HEK293 (cell line): ENCODE measurements around the gene MYOF.

ENCODE experiments used
- CTCF ChIA-PET: fragments of 350-600 bp; formaldehyde crosslinking; extraction: SDS; loops from one replicate; lab custom pipeline; 2021; ENCODE audit warnings: antibody characterized with exemption; lab: Yijun Ruan, JAX
- POLR2A ChIA-PET: fragments of 300-600 bp; formaldehyde crosslinking; extraction: SDS; loops from one replicate; lab custom pipeline; 2020; ENCODE audit warnings: antibody characterized with exemption, inconsistent platforms; lab: Yijun Ruan, JAX
- H3K27ac ChIP-seq: fragments of 200-500 bp; sonication (Bioruptor generic); 2 replicates; pipeline ENCODE4 v1.5.1; 2014; ENCODE audit warnings: low read depth, low read length, control low read depth, inconsistent platforms; ENCODE audit errors: extremely low read depth
- H3K36me3 ChIP-seq, 2 experiments: fragments of 200-500 bp in 1 of 2; sonication (Bioruptor generic) in 1 of 2; 1 replicate in 1 of 2; 2 replicates in 1 of 2; pipeline ENCODE4 v1.5.1; 2014 to 2017; ENCODE audit warnings: inconsistent platforms in 2 of 2, low read length in 2 of 2; ENCODE audit not compliant: control insufficient read depth in 2 of 2, insufficient read depth in 1 of 2
- H3K4me1 ChIP-seq: fragments of 200-500 bp; sonication (Bioruptor generic); 2 replicates; pipeline ENCODE4 v1.5.1; 2014; ENCODE audit warnings: mild to moderate bottlenecking, low read length, inconsistent platforms; ENCODE audit not compliant: control insufficient read depth, insufficient read depth
- H3K4me3 ChIP-seq: 2 replicates; pipeline ENCODE4 v1.5.1; 2011; ENCODE audit warnings: low read depth, mild to moderate bottlenecking, control low read depth, low read length, moderate library complexity
- H3K9me3 ChIP-seq: fragments of 200-500 bp; sonication (Bioruptor generic); 2 replicates; pipeline ENCODE4 v1.5.1; 2014; ENCODE audit warnings: low read depth, low read length, inconsistent platforms; ENCODE audit not compliant: control insufficient read depth, insufficient read depth
- HOXC10 ChIP-seq: sonication (generic); formaldehyde crosslinking; IDR thresholded peaks from 2 replicates; pipeline ENCODE4 v1.8.1; 2023; ENCODE audit warnings: mild to moderate bottlenecking, missing genetic modification reagents
- SCRT1 ChIP-seq: fragments of 450-650 bp; formaldehyde crosslinking; IDR thresholded peaks from 2 replicates; pipeline ENCODE4 v1.5.1; 2016; ENCODE audit warnings: missing biosample characterization, missing genetic modification characterization, borderline replicate concordance
- SP2 ChIP-seq: fragments of 450-650 bp; formaldehyde crosslinking; IDR thresholded peaks from 2 replicates; pipeline ENCODE4 v1.5.1; 2016; ENCODE audit warnings: missing biosample characterization, missing genetic modification characterization
- TRIM28 ChIP-seq: IDR thresholded peaks from 2 replicates; pipeline ENCODE4 v1.6.1; 2011; ENCODE audit warnings: low read length, control low read depth, borderline replicate concordance
- TSHZ1 ChIP-seq: fragments of 450-650 bp; formaldehyde crosslinking; IDR thresholded peaks from 2 replicates; pipeline ENCODE4 v1.5.1; 2016; ENCODE audit warnings: missing biosample characterization, missing genetic modification characterization, borderline replicate concordance
- WT1 ChIP-seq: fragments of 450-650 bp; formaldehyde crosslinking; IDR thresholded peaks from 2 replicates; pipeline ENCODE4 v1.5.1; 2016; ENCODE audit warnings: missing biosample characterization, missing genetic modification characterization
- ZBTB17 ChIP-seq: fragments of 450-650 bp; formaldehyde crosslinking; IDR thresholded peaks from 2 replicates; pipeline ENCODE4 v1.5.1; 2016; ENCODE audit warnings: missing biosample characterization, missing genetic modification characterization
- ZNF138 ChIP-seq: fragments of 450-650 bp; formaldehyde crosslinking; IDR thresholded peaks from 2 replicates; pipeline ENCODE4 v1.5.1; 2016; ENCODE audit warnings: missing biosample characterization, missing genetic modification characterization, borderline replicate concordance
- ZNF184 ChIP-seq: fragments of 450-650 bp; IDR thresholded peaks from 2 replicates; pipeline ENCODE4 v1.5.1; 2018; ENCODE audit warnings: missing biosample characterization, mild to moderate bottlenecking, missing genetic modification characterization
- ZNF223 ChIP-seq: fragments of 450-650 bp; formaldehyde crosslinking; IDR thresholded peaks from 2 replicates; pipeline ENCODE4 v1.5.1; 2016; ENCODE audit warnings: missing biosample characterization, missing genetic modification characterization
- ZNF274 ChIP-seq, 2 experiments: fragments of 200-500 bp in 1 of 2; fragments of 450-650 bp in 1 of 2; sonication (Bioruptor generic) in 1 of 2; formaldehyde crosslinking in 1 of 2; IDR thresholded peaks; 2 replicates each; pipeline versions ENCODE4 v1.5.1 to v1.6.1; 2014 to 2016; ENCODE audit warnings: borderline replicate concordance in 1 of 2, inconsistent platforms in 1 of 2, low read length in 1 of 2, missing biosample characterization in 1 of 2, missing genetic modification characterization in 1 of 2
- ZNF366 ChIP-seq: fragments of 450-650 bp; formaldehyde crosslinking; conservative IDR thresholded peaks from 2 replicates; pipeline ENCODE4 v1.5.1; 2016; ENCODE audit warnings: missing biosample characterization, missing genetic modification characterization
- ZNF416 ChIP-seq: fragments of 450-650 bp; formaldehyde crosslinking; IDR thresholded peaks from 2 replicates; pipeline ENCODE4 v1.5.1; 2016; ENCODE audit warnings: missing biosample characterization, missing genetic modification characterization
- ZNF514 ChIP-seq: fragments of 450-650 bp; formaldehyde crosslinking; IDR thresholded peaks from 2 replicates; pipeline ENCODE4 v1.5.1; 2016; ENCODE audit warnings: missing biosample characterization, missing genetic modification characterization
- ZNF521 ChIP-seq: fragments of 450-650 bp; formaldehyde crosslinking; IDR thresholded peaks from 2 replicates; pipeline ENCODE4 v1.5.1; 2017; ENCODE audit warnings: missing biosample characterization, mild to moderate bottlenecking, missing genetic modification characterization
- ZNF596 ChIP-seq: fragments of 450-650 bp; IDR thresholded peaks from 2 replicates; pipeline ENCODE4 v1.5.0; 2018; ENCODE audit warnings: missing biosample characterization, mild to moderate bottlenecking, missing genetic modification characterization, moderate library complexity
- ZNF600 ChIP-seq: fragments of 450-650 bp; formaldehyde crosslinking; IDR thresholded peaks from 2 replicates; pipeline ENCODE4 v1.5.1; 2016; ENCODE audit warnings: missing biosample characterization, missing genetic modification characterization
- ZNF654 ChIP-seq: fragments of 450-650 bp; formaldehyde crosslinking; IDR thresholded peaks from 2 replicates; pipeline ENCODE4 v1.5.1; 2016; ENCODE audit warnings: low read depth, missing biosample characterization, missing genetic modification characterization
- ZNF701 ChIP-seq: fragments of 450-650 bp; formaldehyde crosslinking; IDR thresholded peaks from 2 replicates; pipeline ENCODE4 v1.5.1; 2016; ENCODE audit warnings: missing biosample characterization, missing genetic modification characterization
- ZNF776 ChIP-seq: fragments of 450-650 bp; formaldehyde crosslinking; IDR thresholded peaks from 2 replicates; pipeline ENCODE4 v1.5.0; 2017; ENCODE audit warnings: missing biosample characterization, missing genetic modification characterization, borderline replicate concordance
- TF ChIP-seq, protein P1 (sequence below): sonication (generic); formaldehyde crosslinking; IDR thresholded peaks from 2 replicates; pipeline ENCODE4 v1.8.1; 2022; ENCODE audit warnings: mild to moderate bottlenecking, moderate library complexity, missing genetic modification reagents
- TF ChIP-seq, protein P2 (sequence below): fragments of 450-650 bp; formaldehyde crosslinking; conservative IDR thresholded peaks from 2 replicates; pipeline ENCODE4 v1.5.1; 2016; ENCODE audit warnings: low read depth, missing biosample characterization, missing genetic modification characterization
- TF ChIP-seq, protein P3 (sequence below): fragments of 450-650 bp; formaldehyde crosslinking; IDR thresholded peaks from 2 replicates; pipeline ENCODE4; 2016; ENCODE audit warnings: missing biosample characterization, missing genetic modification characterization

MYOF gene

GRCh38 chr10:93498166-93498565, 16.0 kb upstream of the MYOF start:
- Histone ChIP-seq H3K36me3 (peaks cover 21 to 23% of the 10 kb centered on the region in 2 experiments), H3K27ac (no peak overlapping the region), H3K4me1 (no peaks in the 10 kb centered on the region; the same call in 1 of the 2 replicates), H3K9me3 (no peaks in the 10 kb centered on the region), H3K4me3 (peak overlapping the region; percentile 7)
- 0 out of 2 replicates have a peak, but pooled peaks have one; percentile 21 for TF ChIP-seq ZNF366
- no peak for TF ChIP-seq ZNF416
- CTCF ChIA-PET = interaction anchor here (0.9 to 1.0 kb wide), 2 partner anchors 16 kb away, joined by 5 to 7 read pairs; partner anchors contain the start of gene MYOF
- POLR2A ChIA-PET = interaction anchor here (1.2 kb wide), 1 partner anchor 13 kb away, joined by 3 read pairs; no protein-coding TSS in a partner anchor

GRCh38 chr10:93496322-93497041, 14.3 kb upstream of the MYOF start, which contains the start of gene CEP55:
CEP55 (plus strand) TSS chr10:93496612; CDS start chr10:93500052, 3,440 bp downstream.
- Histone ChIP-seq H3K4me1 (no peaks in the 10 kb centered on the region; the same call in 1 of the 2 replicates), H3K27ac (peak within 1 kb of the TSS; percentile 87), H3K36me3 (peaks cover 13 to 16% of the 10 kb centered on the region in 2 experiments), H3K9me3 (no peaks in the 10 kb centered on the region), H3K4me3 (peak within 1 kb of the TSS; percentile 72)
- CTCF ChIA-PET = interaction anchor here (0.6 to 2.8 kb wide), 5 partner anchors 14 to 542 kb away, joined by 3 to 17 read pairs (median 4); partner anchors contain the start of gene MYOF
- POLR2A ChIA-PET = interaction anchor here (0.6 to 1.9 kb wide), 14 partner anchors 12 to 1095 kb away, joined by 3 to 15 read pairs (median 7); partner anchors contain the start of genes FRA10AC1 and MYOF
- TF ChIP-seq ZNF184 (tag by site-specific recombination) (no peak), ZNF514 (no peak), TSHZ1 (no peak; the same call in 1 of the 2 replicates), ZNF701 (tag by site-specific recombination) (no peak), ZNF596 (tag by site-specific recombination) (no peak), HOXC10 (CRISPR knock-in tag) (no peak), ZNF223 (tag by site-specific recombination) (no peak), ZNF521 (no peak), TRIM28 (no peak), ZNF654 (tag by site-specific recombination) (no peak), SP2 (tag by site-specific recombination) (peak; percentile 99), SCRT1 (tag by site-specific recombination) (no peak), ZNF138 (tag by site-specific recombination) (no peak), ZNF600 (tag by site-specific recombination) (no peak), WT1 (tag by site-specific recombination) (no peak), ZBTB17 (peak; percentile 79), ZNF274 (IDR thresholded peaks at IDR 0.05; ENCODE audit: low read length) (no peak), ZNF274 (tag by site-specific recombination; IDR thresholded peaks at IDR 0.05; ENCODE audit: borderline replicate concordance) (no peak), ZNF776 (tag by site-specific recombination) (no peak)
- TF ChIP-seq, protein P1, sequence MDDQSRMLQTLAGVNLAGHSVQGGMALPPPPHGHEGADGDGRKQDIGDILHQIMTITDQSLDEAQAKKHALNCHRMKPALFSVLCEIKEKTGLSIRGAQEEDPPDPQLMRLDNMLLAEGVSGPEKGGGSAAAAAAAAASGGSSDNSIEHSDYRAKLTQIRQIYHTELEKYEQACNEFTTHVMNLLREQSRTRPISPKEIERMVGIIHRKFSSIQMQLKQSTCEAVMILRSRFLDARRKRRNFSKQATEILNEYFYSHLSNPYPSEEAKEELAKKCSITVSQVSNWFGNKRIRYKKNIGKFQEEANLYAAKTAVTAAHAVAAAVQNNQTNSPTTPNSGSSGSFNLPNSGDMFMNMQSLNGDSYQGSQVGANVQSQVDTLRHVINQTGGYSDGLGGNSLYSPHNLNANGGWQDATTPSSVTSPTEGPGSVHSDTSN (CRISPR knock-in tag) = peak; percentile 68; the same call in 1 of the 2 replicates
- TF ChIP-seq, protein P2, sequence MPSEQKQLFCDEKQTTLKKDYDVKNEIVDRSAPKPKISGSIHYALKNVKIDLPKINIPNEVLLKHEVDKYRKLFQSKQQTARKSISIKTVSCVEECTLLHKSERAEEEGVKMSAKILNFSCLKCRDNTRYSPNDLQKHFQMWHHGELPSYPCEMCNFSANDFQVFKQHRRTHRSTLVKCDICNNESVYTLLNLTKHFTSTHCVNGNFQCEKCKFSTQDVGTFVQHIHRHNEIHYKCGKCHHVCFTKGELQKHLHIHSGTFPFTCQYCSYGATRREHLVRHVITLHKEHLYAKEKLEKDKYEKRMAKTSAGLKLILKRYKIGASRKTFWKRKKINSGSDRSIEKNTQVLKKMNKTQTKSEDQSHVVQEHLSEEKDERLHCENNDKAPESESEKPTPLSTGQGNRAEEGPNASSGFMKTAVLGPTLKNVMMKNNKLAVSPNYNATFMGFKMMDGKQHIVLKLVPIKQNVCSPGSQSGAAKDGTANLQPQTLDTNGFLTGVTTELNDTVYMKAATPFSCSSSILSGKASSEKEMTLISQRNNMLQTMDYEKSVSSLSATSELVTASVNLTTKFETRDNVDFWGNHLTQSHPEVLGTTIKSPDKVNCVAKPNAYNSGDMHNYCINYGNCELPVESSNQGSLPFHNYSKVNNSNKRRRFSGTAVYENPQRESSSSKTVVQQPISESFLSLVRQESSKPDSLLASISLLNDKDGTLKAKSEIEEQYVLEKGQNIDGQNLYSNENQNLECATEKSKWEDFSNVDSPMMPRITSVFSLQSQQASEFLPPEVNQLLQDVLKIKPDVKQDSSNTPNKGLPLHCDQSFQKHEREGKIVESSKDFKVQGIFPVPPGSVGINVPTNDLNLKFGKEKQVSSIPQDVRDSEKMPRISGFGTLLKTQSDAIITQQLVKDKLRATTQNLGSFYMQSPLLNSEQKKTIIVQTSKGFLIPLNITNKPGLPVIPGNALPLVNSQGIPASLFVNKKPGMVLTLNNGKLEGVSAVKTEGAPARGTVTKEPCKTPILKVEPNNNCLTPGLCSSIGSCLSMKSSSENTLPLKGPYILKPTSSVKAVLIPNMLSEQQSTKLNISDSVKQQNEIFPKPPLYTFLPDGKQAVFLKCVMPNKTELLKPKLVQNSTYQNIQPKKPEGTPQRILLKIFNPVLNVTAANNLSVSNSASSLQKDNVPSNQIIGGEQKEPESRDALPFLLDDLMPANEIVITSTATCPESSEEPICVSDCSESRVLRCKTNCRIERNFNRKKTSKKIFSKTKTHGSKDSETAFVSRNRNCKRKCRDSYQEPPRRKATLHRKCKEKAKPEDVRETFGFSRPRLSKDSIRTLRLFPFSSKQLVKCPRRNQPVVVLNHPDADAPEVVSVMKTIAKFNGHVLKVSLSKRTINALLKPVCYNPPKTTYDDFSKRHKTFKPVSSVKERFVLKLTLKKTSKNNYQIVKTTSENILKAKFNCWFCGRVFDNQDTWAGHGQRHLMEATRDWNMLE (tag by site-specific recombination) = no peak
- TF ChIP-seq, protein P3, sequence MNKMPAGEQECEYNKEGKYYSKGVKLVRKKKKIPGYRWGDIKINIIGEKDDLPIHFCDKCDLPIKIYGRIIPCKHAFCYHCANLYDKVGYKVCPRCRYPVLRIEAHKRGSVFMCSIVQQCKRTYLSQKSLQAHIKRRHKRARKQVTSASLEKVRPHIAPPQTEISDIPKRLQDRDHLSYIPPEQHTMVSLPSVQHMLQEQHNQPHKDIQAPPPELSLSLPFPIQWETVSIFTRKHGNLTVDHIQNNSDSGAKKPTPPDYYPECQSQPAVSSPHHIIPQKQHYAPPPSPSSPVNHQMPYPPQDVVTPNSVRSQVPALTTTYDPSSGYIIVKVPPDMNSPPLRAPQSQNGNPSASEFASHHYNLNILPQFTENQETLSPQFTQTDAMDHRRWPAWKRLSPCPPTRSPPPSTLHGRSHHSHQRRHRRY = no peak
